GM12801 (cell line): Measurements from ENCODE around the gene MORF4L2.

Experiments
- TF ChIP-seq, protein P1 (sequence below): IDR thresholded peaks from one replicate; pipeline ENCODE4 v1.5.1; 2011; ENCODE audit warnings: control low read depth; ENCODE audit not compliant: insufficient read length; ENCODE audit errors: extremely low read depth

MORF4L2 gene, protein sequence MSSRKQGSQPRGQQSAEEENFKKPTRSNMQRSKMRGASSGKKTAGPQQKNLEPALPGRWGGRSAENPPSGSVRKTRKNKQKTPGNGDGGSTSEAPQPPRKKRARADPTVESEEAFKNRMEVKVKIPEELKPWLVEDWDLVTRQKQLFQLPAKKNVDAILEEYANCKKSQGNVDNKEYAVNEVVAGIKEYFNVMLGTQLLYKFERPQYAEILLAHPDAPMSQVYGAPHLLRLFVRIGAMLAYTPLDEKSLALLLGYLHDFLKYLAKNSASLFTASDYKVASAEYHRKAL

DNA sequence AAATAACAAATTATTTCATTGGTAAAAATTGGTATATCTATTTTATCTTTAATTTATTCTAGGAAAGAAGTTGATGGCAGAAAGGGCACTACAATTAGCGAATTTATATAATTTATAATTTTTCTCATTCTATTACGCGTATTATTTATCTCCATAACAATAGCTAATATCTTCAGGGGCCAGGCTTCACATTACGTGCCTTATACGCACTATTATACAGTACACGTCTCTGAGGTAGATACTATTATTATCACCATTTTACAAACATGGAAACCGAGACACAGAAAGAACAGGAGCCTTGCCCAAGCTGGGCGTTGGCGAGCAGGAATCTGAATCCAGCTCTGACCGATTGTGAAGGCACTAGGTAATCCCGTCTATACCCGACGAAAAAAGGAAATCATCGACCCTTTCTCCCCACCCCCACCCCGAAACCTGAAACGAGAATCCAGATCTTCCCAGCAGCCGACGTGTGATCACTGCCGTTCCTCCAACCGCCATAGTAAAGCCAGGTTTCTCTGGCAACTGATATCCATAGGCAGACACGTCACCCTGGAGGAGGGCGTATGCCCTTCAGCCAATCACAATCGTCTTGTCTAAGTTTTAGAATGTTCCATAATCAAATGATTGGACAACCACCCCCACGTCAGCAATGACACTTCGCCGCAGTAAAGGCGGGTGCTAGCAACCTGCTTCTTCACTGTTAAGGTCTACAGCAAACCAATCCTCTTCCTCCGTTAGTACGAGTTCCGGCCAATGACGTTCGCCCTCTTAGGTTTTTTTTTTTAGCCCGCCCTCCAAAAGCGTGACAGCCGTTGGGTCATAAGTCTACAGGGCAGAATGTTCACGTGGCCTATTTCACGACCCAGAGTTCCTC, at the start of gene MORF4L2:
Gene MORF4L2, minus strand, starts transcription at position 501 of the 874 bp plus-strand sequence. CDS start 9,672 bp downstream, outside the sequence.
- TF ChIP-seq, protein P1, sequence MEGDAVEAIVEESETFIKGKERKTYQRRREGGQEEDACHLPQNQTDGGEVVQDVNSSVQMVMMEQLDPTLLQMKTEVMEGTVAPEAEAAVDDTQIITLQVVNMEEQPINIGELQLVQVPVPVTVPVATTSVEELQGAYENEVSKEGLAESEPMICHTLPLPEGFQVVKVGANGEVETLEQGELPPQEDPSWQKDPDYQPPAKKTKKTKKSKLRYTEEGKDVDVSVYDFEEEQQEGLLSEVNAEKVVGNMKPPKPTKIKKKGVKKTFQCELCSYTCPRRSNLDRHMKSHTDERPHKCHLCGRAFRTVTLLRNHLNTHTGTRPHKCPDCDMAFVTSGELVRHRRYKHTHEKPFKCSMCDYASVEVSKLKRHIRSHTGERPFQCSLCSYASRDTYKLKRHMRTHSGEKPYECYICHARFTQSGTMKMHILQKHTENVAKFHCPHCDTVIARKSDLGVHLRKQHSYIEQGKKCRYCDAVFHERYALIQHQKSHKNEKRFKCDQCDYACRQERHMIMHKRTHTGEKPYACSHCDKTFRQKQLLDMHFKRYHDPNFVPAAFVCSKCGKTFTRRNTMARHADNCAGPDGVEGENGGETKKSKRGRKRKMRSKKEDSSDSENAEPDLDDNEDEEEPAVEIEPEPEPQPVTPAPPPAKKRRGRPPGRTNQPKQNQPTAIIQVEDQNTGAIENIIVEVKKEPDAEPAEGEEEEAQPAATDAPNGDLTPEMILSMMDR = no peak

DNA sequence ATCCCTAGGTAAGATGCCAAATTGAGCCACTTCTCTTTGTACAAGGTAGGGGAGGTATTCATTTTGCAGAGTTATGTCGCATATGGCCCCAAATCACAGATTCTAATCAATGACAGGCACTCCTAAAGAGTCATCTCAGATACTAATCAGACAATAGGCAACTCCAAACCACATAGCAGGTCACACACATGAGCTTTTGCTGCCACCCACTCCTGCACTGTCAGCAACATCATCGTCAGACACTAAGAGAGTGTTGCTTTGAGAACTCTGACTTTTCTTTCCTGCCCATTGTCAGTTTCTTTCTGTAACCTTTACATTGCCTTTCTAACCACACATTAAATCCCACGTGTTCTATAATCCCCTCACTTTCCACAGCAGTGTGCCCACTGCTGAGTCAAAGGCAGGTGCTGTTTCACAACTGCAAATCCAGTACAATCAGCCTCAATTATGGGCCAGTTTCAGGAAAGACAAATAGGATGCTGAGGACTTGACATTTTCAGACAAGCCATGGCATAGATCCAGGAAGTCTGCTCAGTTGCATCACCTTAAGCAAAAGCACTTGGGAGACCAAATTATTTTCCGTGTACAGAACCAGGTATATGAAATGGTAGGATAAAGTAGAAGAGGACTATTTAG, 47.7 kb upstream of the MORF4L2 start:
- TF ChIP-seq, protein P1 = no peak

DNA sequence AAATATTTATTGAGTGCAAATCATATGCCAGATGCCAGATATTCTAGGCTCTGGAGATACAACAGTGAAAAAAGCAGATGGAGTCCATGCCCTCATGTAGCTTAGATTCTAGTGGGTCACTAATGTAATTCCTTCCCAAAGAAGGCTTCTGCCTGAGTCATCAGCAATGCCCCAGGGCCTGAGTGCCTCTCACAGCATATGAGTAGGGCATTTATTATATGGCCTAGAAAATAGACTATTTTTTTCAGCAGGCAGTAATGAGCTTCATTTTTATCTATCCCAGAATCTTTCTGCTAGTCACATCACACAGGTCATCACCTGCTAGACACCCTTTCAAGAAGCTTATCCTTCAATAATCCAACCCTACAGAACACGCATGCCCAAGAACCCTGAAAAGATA, 46.5 kb upstream of the MORF4L2 start:
- TF ChIP-seq, protein P1 = no peak

DNA sequence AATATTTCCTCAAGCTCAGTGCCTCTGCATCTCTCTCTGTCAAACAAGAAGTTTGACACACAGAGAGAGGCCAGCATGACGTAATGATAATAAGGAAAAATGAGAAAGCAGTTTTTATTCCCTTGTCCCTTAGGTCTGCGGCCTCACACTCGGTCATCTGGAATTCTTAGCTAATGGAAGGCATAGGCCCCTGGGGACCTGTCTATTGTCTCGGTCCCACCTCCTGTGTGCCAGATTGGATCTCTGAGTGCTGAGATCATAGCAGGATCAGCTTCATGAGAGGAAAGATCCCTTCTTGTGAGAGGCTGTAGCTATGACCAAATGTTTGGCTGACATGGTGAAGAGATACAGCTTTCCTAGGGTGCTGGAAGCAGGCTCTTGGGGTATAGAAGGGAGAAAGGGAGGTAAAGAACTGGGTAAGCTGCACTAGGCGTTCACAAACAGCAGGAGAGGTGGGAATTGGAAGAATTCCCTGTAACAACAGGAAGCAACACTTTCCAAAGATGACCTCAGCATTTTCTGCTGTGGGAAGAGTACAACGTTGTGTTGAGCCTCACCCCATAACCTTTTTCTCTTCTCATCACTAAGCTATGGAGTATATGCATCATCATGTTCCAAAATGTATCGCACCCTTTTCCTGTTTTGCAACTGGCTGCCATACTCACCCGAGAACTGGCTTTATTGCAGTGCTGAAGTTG, 44.4 kb upstream of the MORF4L2 start:
- TF ChIP-seq, protein P1 = no peak

DNA sequence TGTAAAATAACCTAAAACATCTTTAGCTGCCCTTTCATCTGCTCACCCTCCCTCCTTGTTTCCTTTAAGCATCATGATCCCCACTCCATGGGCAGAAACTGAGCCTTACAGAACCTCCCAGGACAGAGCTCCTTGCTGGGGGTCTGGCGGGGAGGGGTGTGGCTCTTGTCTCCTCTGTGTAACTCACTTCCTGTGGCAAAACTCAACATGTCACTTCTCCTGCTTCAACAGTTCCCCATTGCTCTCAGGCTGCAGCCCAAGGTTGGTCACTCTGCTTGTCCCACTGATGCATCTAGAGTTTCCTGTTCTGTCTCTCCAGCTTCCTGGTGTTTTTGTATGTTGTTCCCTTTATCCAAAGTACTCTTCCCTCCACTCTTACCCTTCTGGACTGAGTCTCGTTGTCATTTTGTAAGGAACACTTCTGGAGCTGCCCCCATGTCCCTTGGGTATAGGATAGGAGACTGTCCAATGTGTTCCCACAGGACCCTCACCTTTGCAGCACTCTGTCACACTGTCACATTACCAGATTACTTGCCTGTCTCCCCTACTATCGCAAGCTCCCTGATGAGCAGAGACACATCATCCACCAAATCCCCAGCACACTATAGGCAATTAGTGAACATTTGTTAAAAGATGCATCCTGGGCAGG, 43.8 kb upstream of the MORF4L2 start:
- TF ChIP-seq, protein P1 = no peak

DNA sequence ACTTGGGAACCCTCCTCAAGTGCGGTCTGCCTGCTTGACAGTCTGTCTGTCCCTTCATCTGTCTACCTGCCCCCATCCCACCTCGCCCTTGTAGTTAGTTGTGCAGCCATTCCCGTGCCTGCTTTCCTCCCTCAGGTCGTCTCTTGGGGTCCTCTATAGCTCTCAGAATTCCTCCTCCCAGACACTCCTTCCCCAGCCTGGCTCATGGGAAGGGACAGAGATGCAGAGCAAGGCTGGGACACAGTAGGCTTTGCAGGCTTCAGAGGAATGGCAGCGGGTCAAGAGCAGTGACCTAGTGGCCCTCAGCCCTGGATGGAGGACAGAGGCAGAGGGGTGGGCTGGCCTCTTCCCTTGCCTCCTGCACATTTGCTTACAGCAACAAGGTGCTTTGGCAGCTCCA, 42.5 kb upstream of the MORF4L2 start:
- TF ChIP-seq, protein P1 = no peak
